Activated CD8-positive, alpha-beta memory T cell treated with anti-CD3 and anti-CD28 coated beads, Interleukin-2, amount 10 ng/mL, durations not matched to agents 7 days and 5 days (primary cell): ENCODE results near the gene IL13RA1. TPM values are rescaled to one million over a fixed set of nuclear protein-coding genes. Genes with fewer than 3 reads are reported as not detected.
"Not testable (repeated sequence)": the region's sequence is repeated elsewhere in the genome, so short reads cannot be mapped to it uniquely, and the experiment has no call there.

Experiments
- ATAC-seq: fragments of 150-1000 bp; cut with Tn5 transposase; one replicate; pipeline ENCODE4 v1.10.0; 2021; ENCODE audit warnings: moderate library complexity
- CTCF ChIA-PET: fragments of 350-600 bp; sonication (Branson Sonifier 250); formaldehyde crosslinking; loops from one replicate; lab custom pipeline; 2021; ENCODE audit warnings: antibody characterized with exemption; lab: Charles Lee
- DNase-seq: peaks from one replicate; pipeline ENCODE4 v3.0.0-alpha.2; 2020
- H3K27ac Mint-ChIP-seq: one replicate; pipeline ENCODE4 v1.8.0; 2021; ENCODE audit warnings: mild to moderate bottlenecking, mixed read lengths
- H3K27me3 Mint-ChIP-seq: one replicate; pipeline ENCODE4 v1.8.0; 2021; ENCODE audit warnings: mixed read lengths
- H3K36me3 Mint-ChIP-seq: one replicate; pipeline ENCODE4 v1.8.0; 2021; ENCODE audit warnings: mild to moderate bottlenecking, mixed read lengths
- H3K4me1 Mint-ChIP-seq: one replicate; pipeline ENCODE4 v1.8.0; 2021; ENCODE audit warnings: mixed read lengths
- H3K4me3 Mint-ChIP-seq: one replicate; pipeline ENCODE4 v1.8.0; 2021; ENCODE audit warnings: mild to moderate bottlenecking, moderate library complexity, mixed read lengths
- H3K9me3 Mint-ChIP-seq: one replicate; pipeline ENCODE4 v1.8.0; 2022; ENCODE audit warnings: low read depth, mixed read lengths
- total RNA-seq, 2 experiments: library from RNA; stranded (reverse); gene quantifications; one replicate each; pipeline ENCODE4 v1.2.3, GENCODE V29; 2021

The IL13RA1 gene
- total RNA-seq, 2 experiments from 2014 or later, result not detected

GRCh38 chrX:118717678-118718391, 9.6 kb upstream of the IL13RA1 start:
- Mint-ChIP-seq H3K36me3 (no peaks in the 10 kb centered on the region), H3K4me3 (no peak overlapping the region), H3K27me3 (peaks cover 3% of the 10 kb centered on the region), H3K4me1 (no peaks in the 10 kb centered on the region), H3K9me3 (no peaks in the 10 kb centered on the region), H3K27ac (no peak overlapping the region)
- no peak for DNase-seq
- CTCF ChIA-PET, result no interaction called here
- ATAC-seq, result no peak

DNA sequence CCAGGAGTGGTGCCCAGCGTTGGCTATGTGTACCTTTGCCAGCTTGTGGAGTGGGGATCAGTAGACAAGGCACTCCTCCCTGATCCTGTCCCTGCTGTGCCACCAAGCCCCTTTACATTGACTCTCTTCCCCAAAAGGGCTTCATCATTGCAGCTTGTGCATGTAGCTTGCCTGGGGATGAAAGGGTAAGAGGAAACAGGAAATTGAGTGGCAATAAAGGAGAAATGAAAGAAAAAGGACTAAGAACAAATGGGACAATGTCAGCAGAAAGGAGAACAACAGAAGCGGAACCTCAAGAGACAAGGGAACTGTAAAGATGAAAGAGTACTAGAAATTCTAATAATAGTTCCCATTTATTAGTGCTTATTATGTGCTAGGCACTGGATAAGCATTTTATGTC, 8.7 kb upstream of the IL13RA1 start:
- ATAC-seq (no peak), DNase-seq (no peak)
- no peaks in the 10 kb centered on the region for H3K9me3 Mint-ChIP-seq
- no peak overlapping the region for H3K4me3 Mint-ChIP-seq
- no peak overlapping the region for H3K27ac Mint-ChIP-seq
- CTCF ChIA-PET, result no interaction called here
- peaks cover 3% of the 10 kb centered on the region for H3K27me3 Mint-ChIP-seq
- no peaks in the 10 kb centered on the region for H3K4me1 Mint-ChIP-seq
- no peaks in the 10 kb centered on the region for H3K36me3 Mint-ChIP-seq

DNA sequence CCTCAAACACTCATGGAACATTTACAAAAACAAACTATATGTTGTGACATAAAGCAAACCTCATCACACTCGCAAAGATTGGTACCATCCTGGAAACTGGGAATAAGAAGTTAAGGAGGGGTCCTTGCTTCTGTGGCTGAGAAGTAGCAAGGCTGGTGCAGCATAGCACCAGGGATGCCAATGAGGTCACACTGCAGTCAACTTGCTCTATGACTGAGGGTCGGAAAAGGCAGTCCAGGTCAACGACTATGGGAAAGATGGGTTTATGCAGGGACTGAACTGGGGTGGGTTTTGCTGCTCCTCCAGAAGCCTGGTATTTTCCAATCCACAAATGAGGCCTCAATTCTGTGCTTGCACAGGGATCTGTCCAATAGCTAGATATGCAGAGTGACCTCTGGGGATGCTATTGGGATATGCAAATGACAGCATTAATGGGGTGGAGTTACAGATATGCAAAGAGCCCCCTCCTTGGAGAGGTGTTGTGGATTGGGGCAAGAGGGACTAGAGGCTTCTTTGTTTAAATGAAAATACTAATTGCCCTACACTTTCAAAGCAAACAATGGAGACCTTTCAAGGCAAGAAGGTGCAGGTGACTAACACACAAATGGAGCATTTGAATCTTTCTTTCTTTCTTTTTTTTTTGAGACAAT, 7.2 kb upstream of the IL13RA1 start:
- Mint-ChIP-seq H3K27ac (no peak overlapping the region), H3K27me3 (peaks cover 4% of the 10 kb centered on the region), H3K4me1 (peaks cover 8% of the 10 kb centered on the region), H3K9me3 (no peaks in the 10 kb centered on the region), H3K36me3 (no peaks in the 10 kb centered on the region), H3K4me3 (no peak overlapping the region)
- CTCF ChIA-PET, result no interaction called here
- DNase-seq (no peak), ATAC-seq (no peak)

- CTCF ChIA-PET, result no interaction called here
- H3K9me3 Mint-ChIP-seq, result no peaks in the 10 kb centered on the region
- no peak for DNase-seq
- no peak for ATAC-seq
- H3K4me3 Mint-ChIP-seq, result no peak overlapping the region
- no peaks in the 10 kb centered on the region for H3K36me3 Mint-ChIP-seq
- H3K27me3 Mint-ChIP-seq, result peaks cover 21% of the 10 kb centered on the region
- H3K27ac Mint-ChIP-seq, result no peak overlapping the region
- peaks cover 12% of the 10 kb centered on the region for H3K4me1 Mint-ChIP-seq
These were observed 4.0 kb upstream of the IL13RA1 start for GRCh38 chrX:118723376-118723775.

- peaks cover 12% of the 10 kb centered on the region for H3K4me1 Mint-ChIP-seq
- H3K27me3 Mint-ChIP-seq, result peaks cover 31% of the 10 kb centered on the region
- DNase-seq (no peak), ATAC-seq (no peak)
- no peaks in the 10 kb centered on the region for H3K36me3 Mint-ChIP-seq
- no peak overlapping the region for H3K27ac Mint-ChIP-seq
- no peaks in the 10 kb centered on the region for H3K9me3 Mint-ChIP-seq
- CTCF ChIA-PET, result no interaction called here
- H3K4me3 Mint-ChIP-seq, result no peak overlapping the region
These were observed 3.0 kb upstream of the IL13RA1 start for GRCh38 chrX:118724365-118724764.

GRCh38 chrX:118724775-118725174, 2.6 kb upstream of the IL13RA1 start:
- H3K4me3 Mint-ChIP-seq, result no peak overlapping the region
- H3K36me3 Mint-ChIP-seq, result no peaks in the 10 kb centered on the region
- H3K27me3 Mint-ChIP-seq, result peaks cover 32% of the 10 kb centered on the region
- H3K4me1 Mint-ChIP-seq, result peaks cover 12% of the 10 kb centered on the region
- ATAC-seq (no peak), DNase-seq (no peak)
- CTCF ChIA-PET, result no interaction called here
- H3K27ac Mint-ChIP-seq, result no peak overlapping the region
- no peaks in the 10 kb centered on the region for H3K9me3 Mint-ChIP-seq

DNA sequence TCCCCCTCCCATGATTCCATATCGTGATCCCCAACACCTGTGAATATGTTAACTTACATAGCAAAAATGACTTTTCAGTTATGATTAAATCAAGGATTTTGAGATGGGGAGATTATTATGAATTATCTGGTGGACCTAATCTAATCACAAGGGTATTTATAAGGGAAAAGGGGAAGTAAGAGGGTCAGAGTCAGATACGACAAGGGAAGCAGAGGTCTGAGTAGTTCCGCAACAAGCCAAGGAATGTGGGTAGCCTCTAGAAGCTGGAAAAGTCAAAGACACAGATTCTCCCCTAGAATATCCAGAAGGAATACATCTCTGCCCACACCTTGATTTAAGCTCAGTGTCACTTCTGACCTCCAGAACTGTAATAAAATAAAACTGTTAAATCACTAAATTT, 1.0 kb upstream of the IL13RA1 start:
- peaks cover 12% of the 10 kb centered on the region for H3K4me1 Mint-ChIP-seq
- no peak for DNase-seq
- ATAC-seq, result no peak
- CTCF ChIA-PET, result no interaction called here
- H3K27me3 Mint-ChIP-seq, result peaks cover 38% of the 10 kb centered on the region
- H3K4me3 Mint-ChIP-seq, result peak overlapping the region; percentile 45
- no peaks in the 10 kb centered on the region for H3K9me3 Mint-ChIP-seq
- no peak overlapping the region for H3K27ac Mint-ChIP-seq
- H3K36me3 Mint-ChIP-seq, result no peaks in the 10 kb centered on the region

- no peak for DNase-seq
- no peak for ATAC-seq
- no peak overlapping the region for H3K27ac Mint-ChIP-seq
- CTCF ChIA-PET, result no interaction called here
- H3K36me3 Mint-ChIP-seq, result no peaks in the 10 kb centered on the region
- peaks cover 38% of the 10 kb centered on the region for H3K27me3 Mint-ChIP-seq
- no peaks in the 10 kb centered on the region for H3K9me3 Mint-ChIP-seq
- peaks cover 12% of the 10 kb centered on the region for H3K4me1 Mint-ChIP-seq
- H3K4me3 Mint-ChIP-seq, result no peak overlapping the region
These were observed 407 bp downstream of the IL13RA1 start for GRCh38 chrX:118727686-118728339.

GRCh38 chrX:118729042-118729652, 1.7 kb downstream of the IL13RA1 start:
- Mint-ChIP-seq H3K27ac (no peak overlapping the region), H3K4me1 (peaks cover 12% of the 10 kb centered on the region), H3K27me3 (peaks cover 40% of the 10 kb centered on the region), H3K4me3 (no peak overlapping the region), H3K36me3 (no peaks in the 10 kb centered on the region), H3K9me3 (no peaks in the 10 kb centered on the region)
- DNase-seq (no peak), ATAC-seq (no peak)
- CTCF ChIA-PET, result no interaction called here

DNA sequence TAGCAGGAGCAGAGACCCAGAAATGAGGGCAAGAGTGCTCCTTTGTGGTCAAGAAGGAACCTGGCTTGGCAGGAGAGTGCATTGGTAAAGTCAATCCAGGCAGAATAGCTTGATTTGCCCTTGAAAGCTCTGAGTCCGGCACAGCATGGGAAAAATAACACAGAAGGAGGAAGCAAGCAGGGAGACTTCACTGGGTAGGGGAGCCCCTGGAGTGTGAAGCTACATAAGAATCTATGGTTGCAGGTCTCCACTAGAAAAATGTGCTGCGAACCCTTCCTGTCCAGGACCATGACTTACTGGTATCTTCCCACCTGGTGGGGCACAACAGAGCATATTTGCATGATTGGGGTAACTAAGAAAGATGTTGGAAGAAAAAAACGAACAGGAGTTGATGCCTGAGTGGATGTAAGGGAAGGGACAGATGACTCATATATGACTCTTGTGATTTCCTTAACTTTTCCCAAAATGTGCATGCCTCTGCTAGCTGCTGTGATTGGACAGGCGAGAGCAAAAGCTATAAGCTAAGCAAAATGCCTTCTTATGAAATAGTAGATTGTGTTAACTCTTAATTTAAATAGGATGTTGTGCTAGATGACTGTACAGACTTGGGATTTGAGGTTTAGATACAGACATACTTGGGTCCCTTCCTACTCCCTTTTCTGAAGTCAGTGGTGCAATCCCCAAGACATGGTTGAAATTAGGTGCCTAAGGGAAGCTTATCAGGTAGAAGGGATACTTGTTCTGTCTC, 3.3 kb downstream of the IL13RA1 start:
- ATAC-seq, result no peak
- H3K36me3 Mint-ChIP-seq, result no peaks in the 10 kb centered on the region
- H3K27me3 Mint-ChIP-seq, result peaks cover 44% of the 10 kb centered on the region
- H3K9me3 Mint-ChIP-seq, result no peaks in the 10 kb centered on the region
- no peak overlapping the region for H3K27ac Mint-ChIP-seq
- CTCF ChIA-PET, result no interaction called here
- H3K4me3 Mint-ChIP-seq, result no peak overlapping the region
- no peak for DNase-seq
- H3K4me1 Mint-ChIP-seq, result peaks cover 9% of the 10 kb centered on the region

- CTCF ChIA-PET, H3K27ac Mint-ChIP-seq, DNase-seq, H3K9me3 Mint-ChIP-seq, ATAC-seq, H3K4me3 Mint-ChIP-seq, H3K36me3 Mint-ChIP-seq, H3K4me1 Mint-ChIP-seq: not testable (repeated sequence)
- peaks cover 42% of the 10 kb centered on the region for H3K27me3 Mint-ChIP-seq
These were observed 5.1 kb downstream of the IL13RA1 start for GRCh38 chrX:118732551-118732950.

DNA sequence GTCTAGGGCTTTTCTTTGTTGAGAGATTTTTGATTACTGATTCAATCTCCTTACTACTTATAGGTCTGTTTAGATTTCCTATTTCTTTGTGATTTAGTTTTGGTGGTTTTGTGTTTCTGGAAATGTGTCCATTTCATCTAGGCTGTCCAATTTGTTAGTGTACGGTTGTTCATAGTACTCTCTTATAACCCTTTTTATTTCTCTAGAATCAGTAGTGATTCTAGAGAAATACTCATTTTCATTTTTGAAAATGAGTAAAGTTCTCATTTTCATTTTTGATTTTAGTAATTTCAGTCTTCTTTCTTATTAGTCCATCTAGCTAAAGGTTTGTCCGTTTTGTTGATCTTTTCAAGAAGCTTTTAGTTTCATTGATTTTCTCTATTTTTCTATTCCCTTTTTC, 7.5 kb downstream of the IL13RA1 start:
- Mint-ChIP-seq H3K36me3 (no peaks in the 10 kb centered on the region), H3K4me3 (no peak overlapping the region), H3K9me3 (no peaks in the 10 kb centered on the region), H3K27me3 (peaks cover 25% of the 10 kb centered on the region), H3K27ac (no peak overlapping the region), H3K4me1 (peaks cover 6% of the 10 kb centered on the region)
- no peak for DNase-seq
- CTCF ChIA-PET, result no interaction called here
- no peak for ATAC-seq

GRCh38 chrX:118736394-118737010, 9.1 kb downstream of the IL13RA1 start:
- no peaks in the 10 kb centered on the region for H3K9me3 Mint-ChIP-seq
- no peak for DNase-seq
- H3K36me3 Mint-ChIP-seq, result no peaks in the 10 kb centered on the region
- H3K4me3 Mint-ChIP-seq, result no peak overlapping the region
- no peak for ATAC-seq
- CTCF ChIA-PET, result no interaction called here
- no peak overlapping the region for H3K27ac Mint-ChIP-seq
- peaks cover 6% of the 10 kb centered on the region for H3K4me1 Mint-ChIP-seq
- H3K27me3 Mint-ChIP-seq, result peaks cover 16% of the 10 kb centered on the region
